Measurements from ENCODE around the gene CORO2B.

- TF ChIP-seq POLR2AphosphoS5 (IDR thresholded peaks at IDR 0.05; ENCODE audit: low read depth) = no peak
- no peak for TF ChIP-seq CTCF (IDR thresholded peaks at IDR 0.05; ENCODE audit: insufficient read depth, low read length)
- TF ChIP-seq SPI1 (IDR thresholded peaks at IDR 0.05; ENCODE audit: borderline replicate concordance, low read depth) = no peak
- TF ChIP-seq GABPA (IDR thresholded peaks at IDR 0.05; ENCODE audit: low read depth) = no peak
- no peak for TF ChIP-seq REST (IDR thresholded peaks at IDR 0.05; ENCODE audit: insufficient replicate concordance, low read depth)
Measured at GRCh38 chr15:68775671-68776476, 197.1 kb downstream of the CORO2B start.
